Activated naive CD4-positive, alpha-beta T cell treated with anti-CD3 and anti-CD28 coated beads, Interleukin-2, amount 50 U/mL, for 72 hours (primary cell): ENCODE data around the gene ZBTB20. TPM values are rescaled to one million over a fixed set of nuclear protein-coding genes. Genes with fewer than 3 reads are reported as not detected.

Experiments used
- ATAC-seq, 2 donors: fragments of 150-1000 bp; cut with Tn5 transposase; 2 replicates each; pipeline ENCODE4 v1.10.0; 2021; ENCODE audit warnings: mild to moderate bottlenecking in 2 of 2, moderate library complexity in 2 of 2
- DNase-seq, 2 donors: peaks; one replicate each; pipeline ENCODE4 v3.0.0; 2021 to 2022; ENCODE audit warnings: low spot score in 2 of 2
- H3K27ac Mint-ChIP-seq, 2 donors: one replicate each; pipeline ENCODE4 v1.8.0; 2022; ENCODE audit warnings: mild to moderate bottlenecking in 2 of 2, mixed read lengths in 2 of 2
- H3K36me3 Mint-ChIP-seq, 2 donors: one replicate each; pipeline ENCODE4 v1.8.0; 2022; ENCODE audit warnings: mixed read lengths in 2 of 2
- H3K9me3 Mint-ChIP-seq, 2 donors: one replicate each; pipeline ENCODE4 v1.8.0; 2022; ENCODE audit warnings: mixed read lengths in 2 of 2
- total RNA-seq, 2 donors: library from RNA; stranded (reverse); gene quantifications; one replicate each; pipeline ENCODE4 v1.2.3, GENCODE V29; 2022

Gene ZBTB20
- total RNA-seq, 2 donors from 2014 or later = 9.2 to 10.8 TPM

- DNase-seq (no peak), ATAC-seq (no peak)
- Mint-ChIP-seq H3K36me3 (no peaks in the 10 kb centered on the region), H3K9me3 (no peaks in the 10 kb centered on the region), H3K27ac (peak overlapping the region in 1 of 2 donors; percentile 49)
Measured at GRCh38 chr3:114447950-114448479, 699.1 kb downstream of the ZBTB20 start.

GRCh38 chr3:114447545-114447944 is 699.5 kb downstream of the ZBTB20 start:
- H3K9me3 Mint-ChIP-seq = no peaks in the 10 kb centered on the region
- H3K27ac Mint-ChIP-seq = peak overlapping the region in 1 of 2 donors; percentile 49
- no peaks in the 10 kb centered on the region for H3K36me3 Mint-ChIP-seq
- DNase-seq (no peak), ATAC-seq (no peak)

GRCh38 chr3:114446600-114446999 is 700.5 kb downstream of the ZBTB20 start:
- DNase-seq (no peak), ATAC-seq (no peak)
- Mint-ChIP-seq H3K9me3 (no peaks in the 10 kb centered on the region), H3K36me3 (no peaks in the 10 kb centered on the region), H3K27ac (no peak overlapping the region)

GRCh38 chr3:114445233-114445632 is 701.9 kb downstream of the ZBTB20 start:
- DNase-seq (no peak), ATAC-seq (no peak)
- H3K36me3 Mint-ChIP-seq = no peaks in the 10 kb centered on the region
- H3K9me3 Mint-ChIP-seq = no peaks in the 10 kb centered on the region
- H3K27ac Mint-ChIP-seq = no peak overlapping the region

- Mint-ChIP-seq H3K36me3 (no peaks in the 10 kb centered on the region), H3K27ac (no peak overlapping the region), H3K9me3 (no peaks in the 10 kb centered on the region)
- no peak for ATAC-seq
- no peak for DNase-seq
Measured at GRCh38 chr3:114444216-114444615, 702.9 kb downstream of the ZBTB20 start.

GRCh38 chr3:114442246-114442645 is 704.8 kb downstream of the ZBTB20 start:
- Mint-ChIP-seq H3K9me3 (no peaks in the 10 kb centered on the region), H3K36me3 (no peaks in the 10 kb centered on the region)
- no peak for ATAC-seq

GRCh38 chr3:114441386-114441785 is 705.7 kb downstream of the ZBTB20 start:
- no peak overlapping the region for H3K27ac Mint-ChIP-seq
- H3K9me3 Mint-ChIP-seq = no peaks in the 10 kb centered on the region
- H3K36me3 Mint-ChIP-seq = no peaks in the 10 kb centered on the region
- DNase-seq = no peak
- no peak for ATAC-seq

More at GRCh38 chr3:114442246-114442645, 704.8 kb downstream of the ZBTB20 start:
- H3K27ac Mint-ChIP-seq = no peak overlapping the region
- DNase-seq = no peak

GRCh38 chr3:114440700-114441099 is 706.4 kb downstream of the ZBTB20 start:
- H3K27ac Mint-ChIP-seq = no peak overlapping the region
- ATAC-seq = no peak
- no peaks in the 10 kb centered on the region for H3K36me3 Mint-ChIP-seq
- H3K9me3 Mint-ChIP-seq = no peaks in the 10 kb centered on the region
- DNase-seq = no peak

GRCh38 chr3:114439284-114439683 is 707.8 kb downstream of the ZBTB20 start:
- no peaks in the 10 kb centered on the region for H3K9me3 Mint-ChIP-seq
- DNase-seq (no peak), ATAC-seq (no peak)
- no peak overlapping the region for H3K27ac Mint-ChIP-seq
- no peaks in the 10 kb centered on the region for H3K36me3 Mint-ChIP-seq

GRCh38 chr3:114437897-114438296 is 709.2 kb downstream of the ZBTB20 start:
- DNase-seq (no peak), ATAC-seq (no peak)
- Mint-ChIP-seq H3K9me3 (no peaks in the 10 kb centered on the region), H3K36me3 (no peaks in the 10 kb centered on the region), H3K27ac (no peak overlapping the region)

- DNase-seq (no peak), ATAC-seq (no peak)
- H3K27ac Mint-ChIP-seq = no peak overlapping the region
- no peaks in the 10 kb centered on the region for H3K9me3 Mint-ChIP-seq
- H3K36me3 Mint-ChIP-seq = no peaks in the 10 kb centered on the region
Measured at GRCh38 chr3:114436182-114436581, 710.9 kb downstream of the ZBTB20 start.

- ATAC-seq = no peak
- H3K9me3 Mint-ChIP-seq = no peaks in the 10 kb centered on the region
- no peak overlapping the region for H3K27ac Mint-ChIP-seq
- no peaks in the 10 kb centered on the region for H3K36me3 Mint-ChIP-seq
- no peak for DNase-seq
Measured at GRCh38 chr3:114435386-114436115, 711.5 kb downstream of the ZBTB20 start.

GRCh38 chr3:114432310-114432709 is 714.8 kb downstream of the ZBTB20 start:
- Mint-ChIP-seq H3K27ac (no peak overlapping the region), H3K36me3 (no peaks in the 10 kb centered on the region), H3K9me3 (no peaks in the 10 kb centered on the region)
- DNase-seq = no peak
- no peak for ATAC-seq

- H3K36me3 Mint-ChIP-seq = no peaks in the 10 kb centered on the region
- no peaks in the 10 kb centered on the region for H3K9me3 Mint-ChIP-seq
- H3K27ac Mint-ChIP-seq = no peak overlapping the region
- ATAC-seq (no peak), DNase-seq (no peak)
Measured at GRCh38 chr3:114428044-114428595, 719.0 kb downstream of the ZBTB20 start.

- ATAC-seq = no peak
- DNase-seq = no peak
- H3K9me3 Mint-ChIP-seq = no peaks in the 10 kb centered on the region
- H3K27ac Mint-ChIP-seq = no peak overlapping the region
- H3K36me3 Mint-ChIP-seq = no peaks in the 10 kb centered on the region
Measured at GRCh38 chr3:114427285-114428043, 719.6 kb downstream of the ZBTB20 start.

GRCh38 chr3:114424337-114424736 is 722.8 kb downstream of the ZBTB20 start:
- no peaks in the 10 kb centered on the region for H3K9me3 Mint-ChIP-seq
- no peak for DNase-seq

GRCh38 chr3:114421204-114421603 is 725.9 kb downstream of the ZBTB20 start:
- H3K27ac Mint-ChIP-seq = no peak overlapping the region
- no peak for DNase-seq
- no peak for ATAC-seq
- H3K9me3 Mint-ChIP-seq = no peaks in the 10 kb centered on the region
- no peaks in the 10 kb centered on the region for H3K36me3 Mint-ChIP-seq

More at GRCh38 chr3:114424337-114424736, 722.8 kb downstream of the ZBTB20 start:
- no peaks in the 10 kb centered on the region for H3K36me3 Mint-ChIP-seq
- no peak overlapping the region for H3K27ac Mint-ChIP-seq
- ATAC-seq = no peak
